ENCODE results near the gene CDKL2.

The CDKL2 gene

DNA sequence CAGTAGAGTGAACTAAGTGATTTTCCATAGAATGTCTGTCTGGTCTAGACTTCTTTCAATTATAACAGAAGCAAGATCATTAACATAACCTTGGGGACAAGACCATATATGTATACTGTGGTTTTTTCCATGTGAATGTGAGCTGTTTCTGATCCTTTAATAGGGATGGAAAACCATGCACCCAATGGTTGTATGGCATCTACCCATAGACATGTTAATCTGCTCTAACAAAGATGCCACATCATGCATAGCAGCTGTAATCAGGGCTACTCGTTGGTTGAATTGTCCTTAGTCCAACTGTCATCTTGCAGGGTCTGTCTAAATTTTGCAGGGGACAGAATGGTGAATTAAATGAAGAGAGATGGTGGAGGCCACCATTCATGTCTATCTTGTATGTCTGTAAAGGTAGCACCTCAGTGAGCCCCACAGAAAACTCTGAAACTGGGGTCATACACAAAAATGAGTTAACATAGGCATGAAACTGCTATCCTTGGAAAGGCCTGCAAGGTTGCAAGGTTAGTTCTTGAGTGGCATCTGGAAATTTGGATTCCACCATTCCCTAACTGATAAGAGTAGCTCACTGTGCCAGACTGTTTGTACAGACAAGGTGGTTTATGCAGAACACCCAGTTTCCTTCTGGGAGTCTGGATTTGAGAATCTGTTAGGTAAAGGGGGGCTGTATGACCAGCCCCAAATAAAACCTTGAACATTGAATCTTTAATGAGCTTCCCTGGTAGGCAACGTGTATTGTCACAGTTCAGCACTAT lies 99.6 kb downstream of the CDKL2 start:
- no peak for DNase-seq (ENCODE audit: extremely low spot score)
- POLR2A ChIA-PET, result interaction anchor here (0.8 kb wide), 1 partner anchor 16 kb away, joined by 3 read pairs; the partner anchor contains the start of genes RCHY1 and THAP6
- TF ChIP-seq ZNF384 (IDR thresholded peaks at IDR 0.05) (no peak), LEF1 (IDR thresholded peaks at IDR 0.05; ENCODE audit: borderline replicate concordance) (no peak), HDGF (IDR thresholded peaks at IDR 0.05; ENCODE audit: borderline replicate concordance) (no peak), FOXA1 (IDR thresholded peaks at IDR 0.05) (no peak), TARDBP (IDR thresholded peaks at IDR 0.05) (no peak), L3MBTL2 (conservative IDR thresholded peaks at IDR 0.05) (no peak), FOXM1 (IDR thresholded peaks at IDR 0.05; ENCODE audit: borderline replicate concordance) (no peak), FOXK2 (IDR thresholded peaks at IDR 0.05) (no peak), ARNT (IDR thresholded peaks at IDR 0.05) (no peak), SP1 (IDR thresholded peaks at IDR 0.05) (no peak), BHLHE40 (IDR thresholded peaks at IDR 0.05; ENCODE audit: borderline replicate concordance) (no peak), ELF4 (IDR thresholded peaks at IDR 0.05) (no peak), NFRKB (IDR thresholded peaks at IDR 0.05) (no peak), SUZ12 (IDR thresholded peaks at IDR 0.05) (no peak), CTBP1 (IDR thresholded peaks at IDR 0.05; ENCODE audit: borderline replicate concordance) (no peak)
- TF ChIP-seq, protein P1, sequence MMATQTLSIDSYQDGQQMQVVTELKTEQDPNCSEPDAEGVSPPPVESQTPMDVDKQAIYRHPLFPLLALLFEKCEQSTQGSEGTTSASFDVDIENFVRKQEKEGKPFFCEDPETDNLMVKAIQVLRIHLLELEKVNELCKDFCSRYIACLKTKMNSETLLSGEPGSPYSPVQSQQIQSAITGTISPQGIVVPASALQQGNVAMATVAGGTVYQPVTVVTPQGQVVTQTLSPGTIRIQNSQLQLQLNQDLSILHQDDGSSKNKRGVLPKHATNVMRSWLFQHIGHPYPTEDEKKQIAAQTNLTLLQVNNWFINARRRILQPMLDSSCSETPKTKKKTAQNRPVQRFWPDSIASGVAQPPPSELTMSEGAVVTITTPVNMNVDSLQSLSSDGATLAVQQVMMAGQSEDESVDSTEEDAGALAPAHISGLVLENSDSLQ (IDR thresholded peaks at IDR 0.05), result no peak
- CTCF ChIA-PET, result no interaction called here
